Osteocyte (in vitro differentiated cells): ENCODE data around the gene FAM53A. TPM values are rescaled to one million over a fixed set of nuclear protein-coding genes. Genes with fewer than 3 reads are reported as not detected.

ENCODE experiments used
- DNase-seq: peaks from one replicate; pipeline ENCODE4 v3.0.0; 2021; ENCODE audit warnings: mixed read lengths; ENCODE audit not compliant: unreplicated experiment; ENCODE audit errors: extremely low spot score
- H3K27ac Mint-ChIP-seq: one replicate; pipeline ENCODE4 v1.8.0; 2021; ENCODE audit warnings: mild to moderate bottlenecking, mixed read lengths; ENCODE audit not compliant: unreplicated experiment
- H3K27me3 Mint-ChIP-seq: one replicate; pipeline ENCODE4 v1.8.0; 2021; ENCODE audit warnings: mixed read lengths; ENCODE audit not compliant: unreplicated experiment
- H3K36me3 Mint-ChIP-seq: one replicate; pipeline ENCODE4 v1.8.0; 2021; ENCODE audit warnings: mixed read lengths; ENCODE audit not compliant: unreplicated experiment
- H3K4me1 Mint-ChIP-seq: one replicate; pipeline ENCODE4 v1.8.0; 2021; ENCODE audit warnings: mixed read lengths; ENCODE audit not compliant: unreplicated experiment
- H3K4me3 Mint-ChIP-seq: one replicate; pipeline ENCODE4 v1.8.0; 2021; ENCODE audit warnings: mild to moderate bottlenecking, moderate library complexity, mixed read lengths; ENCODE audit not compliant: unreplicated experiment
- H3K9me3 Mint-ChIP-seq: one replicate; pipeline ENCODE4 v1.8.0; 2021; ENCODE audit warnings: mixed read lengths; ENCODE audit not compliant: unreplicated experiment
- total RNA-seq: library from RNA; stranded (reverse); gene quantifications from 2 replicates; pipeline ENCODE4 v1.2.1, GENCODE V29; 2021
- TF ChIP-seq, protein P1 (sequence below): fragments of 200-600 bp; sonication (generic); IDR thresholded peaks from 2 replicates; pipeline ENCODE4 v1.5.0; 2021; ENCODE audit warnings: antibody characterized with exemption, mild to moderate bottlenecking, moderate library complexity

Gene FAM53A
- total RNA-seq, 1 donor from 2014 or later, result 6.2 TPM

DNA sequence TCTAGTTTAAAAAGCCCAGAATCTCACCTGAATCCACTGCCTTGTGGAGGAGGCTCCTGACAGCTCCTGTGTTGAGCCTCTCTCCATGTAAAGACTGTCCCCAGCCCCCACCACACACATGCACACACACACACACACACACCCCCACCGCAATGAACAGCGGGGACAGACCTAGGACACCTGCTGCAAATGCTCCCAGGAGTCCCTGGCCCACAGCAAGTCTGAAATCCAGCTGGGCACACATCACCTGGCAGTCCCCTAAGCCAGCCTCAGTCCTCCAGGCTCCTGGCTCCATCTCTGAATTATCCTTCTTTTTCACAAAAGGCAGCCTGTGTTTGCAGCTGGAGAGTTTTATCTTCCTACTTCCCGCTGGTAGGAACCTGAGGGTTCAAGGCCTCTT lies 6.6 kb upstream of the FAM53A start:
- no peaks in the 10 kb centered on the region for H3K4me1 Mint-ChIP-seq
- TF ChIP-seq, protein P1, sequence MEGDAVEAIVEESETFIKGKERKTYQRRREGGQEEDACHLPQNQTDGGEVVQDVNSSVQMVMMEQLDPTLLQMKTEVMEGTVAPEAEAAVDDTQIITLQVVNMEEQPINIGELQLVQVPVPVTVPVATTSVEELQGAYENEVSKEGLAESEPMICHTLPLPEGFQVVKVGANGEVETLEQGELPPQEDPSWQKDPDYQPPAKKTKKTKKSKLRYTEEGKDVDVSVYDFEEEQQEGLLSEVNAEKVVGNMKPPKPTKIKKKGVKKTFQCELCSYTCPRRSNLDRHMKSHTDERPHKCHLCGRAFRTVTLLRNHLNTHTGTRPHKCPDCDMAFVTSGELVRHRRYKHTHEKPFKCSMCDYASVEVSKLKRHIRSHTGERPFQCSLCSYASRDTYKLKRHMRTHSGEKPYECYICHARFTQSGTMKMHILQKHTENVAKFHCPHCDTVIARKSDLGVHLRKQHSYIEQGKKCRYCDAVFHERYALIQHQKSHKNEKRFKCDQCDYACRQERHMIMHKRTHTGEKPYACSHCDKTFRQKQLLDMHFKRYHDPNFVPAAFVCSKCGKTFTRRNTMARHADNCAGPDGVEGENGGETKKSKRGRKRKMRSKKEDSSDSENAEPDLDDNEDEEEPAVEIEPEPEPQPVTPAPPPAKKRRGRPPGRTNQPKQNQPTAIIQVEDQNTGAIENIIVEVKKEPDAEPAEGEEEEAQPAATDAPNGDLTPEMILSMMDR, result no peak
- H3K36me3 Mint-ChIP-seq, result peaks cover 25% of the 10 kb centered on the region
- no peaks in the 10 kb centered on the region for H3K9me3 Mint-ChIP-seq
- H3K4me3 Mint-ChIP-seq, result no peak overlapping the region
- no peaks in the 10 kb centered on the region for H3K27me3 Mint-ChIP-seq
- DNase-seq, result no peak
- no peak overlapping the region for H3K27ac Mint-ChIP-seq

- Mint-ChIP-seq H3K36me3 (peaks cover 6% of the 10 kb centered on the region), H3K27ac (peak overlapping the region; percentile 63), H3K27me3 (no peaks in the 10 kb centered on the region), H3K4me3 (peak overlapping the region; percentile 18), H3K9me3 (no peaks in the 10 kb centered on the region), H3K4me1 (peaks cover 11% of the 10 kb centered on the region)
- TF ChIP-seq, protein P1, result no peak
- no peak for DNase-seq
These were observed 2.4 kb upstream of the FAM53A start for GRCh38 chr4:1686440-1687036.

GRCh38 chr4:1685235-1686150 lies 1.4 kb upstream of the FAM53A start:
- Mint-ChIP-seq H3K27me3 (no peaks in the 10 kb centered on the region), H3K4me1 (peaks cover 15% of the 10 kb centered on the region), H3K9me3 (no peaks in the 10 kb centered on the region), H3K27ac (no peak overlapping the region), H3K36me3 (peaks cover 1% of the 10 kb centered on the region), H3K4me3 (peak overlapping the region; percentile 14)
- no peak for DNase-seq
- TF ChIP-seq, protein P1, result no peak

DNA sequence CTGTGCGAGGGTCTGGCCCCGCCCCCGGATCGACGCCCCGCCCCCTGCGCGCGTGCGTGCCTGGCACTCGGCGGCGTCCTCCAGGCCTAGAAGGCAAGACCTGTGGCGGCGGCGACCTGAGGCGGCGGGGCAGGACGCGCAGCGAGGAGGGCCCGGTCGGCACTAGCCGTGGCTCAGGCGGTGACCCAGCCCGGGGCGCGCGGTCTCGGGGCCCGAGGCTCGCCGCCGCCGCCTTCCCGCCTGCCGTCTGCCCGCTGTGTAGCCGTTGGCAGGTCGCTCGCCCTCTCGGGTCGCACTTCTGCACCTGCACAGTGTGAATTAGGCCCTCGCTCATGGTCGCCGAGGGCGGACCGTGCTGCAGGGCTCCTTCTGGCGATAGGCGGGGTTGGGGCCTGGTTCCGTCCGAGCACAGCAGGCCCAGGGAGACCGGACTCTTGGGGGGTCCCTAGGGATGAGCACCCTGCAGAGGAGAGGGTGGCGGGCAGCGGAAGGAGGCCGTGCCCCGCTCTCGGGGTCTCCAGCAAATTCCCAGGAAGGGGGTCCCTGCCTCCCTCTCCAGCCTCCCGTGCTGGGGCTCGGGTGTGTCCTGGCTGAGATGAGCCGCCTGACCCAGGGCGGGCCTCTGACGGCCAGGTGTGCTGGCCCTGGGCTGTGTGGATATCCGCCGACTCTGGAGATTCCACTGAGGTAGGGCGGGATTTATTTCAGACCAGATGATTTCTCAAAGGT lies 557 bp upstream of the FAM53A start:
- H3K4me1 Mint-ChIP-seq, result peaks cover 18% of the 10 kb centered on the region
- DNase-seq, result no peak
- no peaks in the 10 kb centered on the region for H3K27me3 Mint-ChIP-seq
- peak overlapping the region; percentile 61 for H3K4me3 Mint-ChIP-seq
- no peaks in the 10 kb centered on the region for H3K9me3 Mint-ChIP-seq
- TF ChIP-seq, protein P1, result no peak
- no peak overlapping the region for H3K27ac Mint-ChIP-seq
- H3K36me3 Mint-ChIP-seq, result no peaks in the 10 kb centered on the region
